ENCODE measurements around the gene NCK2. TPM values are rescaled to one million over a fixed set of nuclear protein-coding genes. Genes with fewer than 3 reads are reported as not detected.
"Not testable (repeated sequence)": the region's sequence is repeated elsewhere in the genome, so short reads cannot be mapped to it uniquely, and the experiment has no call there.

Gene NCK2
- total RNA-seq, 1 donor from 2014 or later, result 39.9 TPM

DNA sequence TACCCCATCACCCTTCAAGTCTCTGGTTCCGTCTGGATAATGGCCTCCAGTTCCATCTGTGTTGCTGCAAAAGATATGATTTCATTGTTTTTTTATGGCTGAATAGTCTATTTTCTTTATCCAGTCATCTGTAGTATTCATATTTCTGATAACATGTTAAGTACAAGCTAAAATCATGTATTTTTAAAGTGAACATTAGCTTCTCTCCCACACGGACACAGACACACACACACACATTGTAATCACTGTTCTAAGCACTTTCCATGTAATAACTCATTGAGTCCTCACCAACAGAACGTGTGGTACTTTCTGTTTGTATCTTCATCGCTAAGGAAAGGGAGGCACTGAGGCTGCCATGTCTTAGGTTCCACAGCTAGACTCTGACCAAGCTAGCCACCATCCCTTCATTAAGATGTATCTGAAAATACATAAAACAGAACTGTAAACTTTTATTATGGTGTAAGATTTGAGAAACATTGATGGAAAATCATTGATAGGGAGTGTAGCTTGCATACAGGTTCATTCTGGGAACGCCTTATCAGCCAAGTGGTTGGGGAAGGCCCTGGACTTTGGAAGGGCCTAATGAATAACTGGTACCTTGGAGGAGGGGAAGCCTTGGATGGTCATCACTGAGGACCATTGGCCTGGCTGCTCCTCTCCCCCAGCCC is 8.1 kb downstream of the NCK2 start:
- intact Hi-C loops (cut with micrococcal nuclease), result no loop called here
- no peak for ATAC-seq
- DNase-seq, result no peak

DNA sequence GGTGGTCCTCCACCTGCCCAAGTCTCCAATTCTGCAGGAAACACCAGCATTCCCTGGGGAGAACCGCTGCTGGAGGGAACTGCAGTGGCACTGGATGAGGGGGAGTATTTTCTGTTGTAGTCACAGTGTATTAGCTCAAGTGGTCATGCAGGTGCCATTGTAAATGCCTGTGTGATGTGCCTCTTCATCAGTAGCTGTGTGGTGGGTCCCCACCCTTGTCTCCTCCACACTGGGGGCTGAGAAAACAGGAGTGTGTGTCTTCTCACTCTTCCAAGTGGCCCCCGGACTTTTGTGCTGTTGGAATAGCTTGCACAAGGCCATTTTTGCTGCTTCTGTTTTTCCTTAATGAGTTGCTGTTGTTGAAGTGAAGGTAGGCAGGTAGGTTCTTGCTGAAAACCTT is 8.7 kb downstream of the NCK2 start:
- intact Hi-C loops (cut with micrococcal nuclease), result no loop called here
- ATAC-seq (no peak), DNase-seq (no peak)

- intact Hi-C loops (cut with micrococcal nuclease), result no loop called here
- no peak for DNase-seq
- ATAC-seq, result no peak
These were observed 9.3 kb downstream of the NCK2 start for GRCh38 chr2:105754011-105754410.

GRCh38 chr2:105754994-105755393 is 10.3 kb downstream of the NCK2 start:
- DNase-seq (no peak), ATAC-seq (no peak)
- intact Hi-C loops (cut with micrococcal nuclease), result no loop called here

DNA sequence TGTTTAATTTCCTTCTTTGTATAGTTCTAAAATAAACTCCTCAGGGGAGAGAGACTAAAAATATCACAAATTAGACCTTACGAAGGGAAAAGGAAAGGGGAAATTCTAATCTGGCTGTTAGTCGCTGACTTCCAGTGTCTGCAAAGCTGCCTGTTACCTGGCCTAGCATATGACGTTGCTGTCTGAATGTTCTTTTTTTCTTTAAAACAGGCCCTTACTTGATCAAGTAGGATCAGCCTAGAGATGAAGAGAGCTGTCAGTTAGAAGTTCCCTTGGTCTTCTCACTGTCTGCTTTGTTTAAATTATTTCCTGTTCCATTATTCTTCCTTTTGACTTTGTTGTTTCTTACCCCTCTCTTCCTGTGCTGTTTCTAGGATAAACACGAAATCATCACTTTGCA is 11.2 kb downstream of the NCK2 start:
- DNase-seq (no peak), ATAC-seq (no peak)
- intact Hi-C loops (cut with micrococcal nuclease), result no loop called here

GRCh38 chr2:105756435-105756834 is 11.7 kb downstream of the NCK2 start:
- ATAC-seq, result no peak
- DNase-seq, result no peak
- intact Hi-C loops (cut with micrococcal nuclease), result no loop called here

- intact Hi-C loops (cut with micrococcal nuclease); DNase-seq; ATAC-seq: not testable (repeated sequence)
These were observed 12.2 kb downstream of the NCK2 start for GRCh38 chr2:105756865-105757264.

- intact Hi-C loops (cut with micrococcal nuclease), result no loop called here
- no peak for ATAC-seq
- DNase-seq, result no peak
These were observed 12.7 kb downstream of the NCK2 start for GRCh38 chr2:105757433-105757832.

GRCh38 chr2:105760191-105760590 is 15.5 kb downstream of the NCK2 start:
- no peak for ATAC-seq
- DNase-seq, result no peak
- intact Hi-C loops (cut with micrococcal nuclease), result no loop called here

DNA sequence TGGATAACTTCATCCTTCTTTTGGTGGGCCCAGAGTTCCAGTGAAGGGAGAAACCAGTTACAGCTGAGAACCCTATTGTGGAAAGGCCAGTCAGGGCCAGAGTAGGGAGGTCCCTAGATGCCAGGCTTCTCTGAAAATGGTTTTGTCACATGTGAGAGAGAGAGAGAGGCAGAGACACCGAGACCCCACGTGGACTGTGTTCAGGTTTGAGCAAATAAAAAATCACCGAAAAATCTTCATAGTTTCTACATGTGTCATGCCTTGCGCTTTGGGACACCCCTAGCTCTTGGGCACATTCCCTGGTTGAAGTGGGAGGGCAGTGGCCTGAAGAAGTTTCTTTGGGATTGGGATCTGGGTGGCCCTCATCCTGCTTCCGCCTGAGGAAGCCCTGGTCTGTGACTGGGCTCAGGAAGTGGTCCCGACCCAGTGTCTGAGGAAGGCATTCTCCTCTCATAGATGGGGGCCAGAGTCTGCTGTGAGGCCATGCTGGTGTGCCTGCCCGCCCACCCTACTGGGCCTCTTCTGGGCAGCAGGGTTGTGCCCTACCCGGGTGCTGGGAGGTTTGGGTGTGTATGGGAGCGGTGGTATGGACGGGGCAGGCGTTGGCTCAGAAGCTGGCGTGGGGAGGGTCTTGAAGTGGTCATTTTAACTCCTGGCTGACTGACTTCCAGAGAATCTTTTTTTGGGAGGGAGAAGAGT is 16.1 kb downstream of the NCK2 start:
- DNase-seq, result no peak
- ATAC-seq, result no peak
- intact Hi-C loops (cut with micrococcal nuclease), result no loop called here

GRCh38 chr2:105761931-105762515 is 17.3 kb downstream of the NCK2 start:
- ATAC-seq, result no peak
- intact Hi-C loops (cut with micrococcal nuclease), result no loop called here
- no peak for DNase-seq

DNA sequence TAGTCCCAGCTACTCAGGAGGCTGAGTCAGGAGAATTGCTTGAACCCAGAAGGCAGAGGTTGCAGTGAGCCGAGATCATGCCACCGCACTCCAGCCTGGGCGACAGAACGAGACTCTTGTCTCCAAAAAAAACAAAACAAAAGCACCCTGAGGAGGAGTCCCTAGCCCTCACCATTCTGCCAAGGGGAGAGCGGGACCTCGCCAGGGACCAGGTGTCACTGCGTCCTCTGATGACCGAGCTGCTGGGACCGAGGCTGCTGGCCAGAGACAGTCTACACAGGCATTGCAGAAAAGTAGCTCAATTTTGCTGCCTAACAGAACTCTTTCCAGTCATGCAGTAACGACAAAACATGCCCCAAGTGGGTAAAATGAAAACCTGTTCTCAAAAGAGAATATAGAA is 18.4 kb downstream of the NCK2 start:
- ATAC-seq, result peak; percentile 53
- no peak for DNase-seq
- intact Hi-C loops (cut with micrococcal nuclease), result no loop called here

GRCh38 chr2:105764059-105764458 is 19.3 kb downstream of the NCK2 start:
- no peak for ATAC-seq
- DNase-seq, result no peak
- intact Hi-C loops (cut with micrococcal nuclease), result no loop called here

DNA sequence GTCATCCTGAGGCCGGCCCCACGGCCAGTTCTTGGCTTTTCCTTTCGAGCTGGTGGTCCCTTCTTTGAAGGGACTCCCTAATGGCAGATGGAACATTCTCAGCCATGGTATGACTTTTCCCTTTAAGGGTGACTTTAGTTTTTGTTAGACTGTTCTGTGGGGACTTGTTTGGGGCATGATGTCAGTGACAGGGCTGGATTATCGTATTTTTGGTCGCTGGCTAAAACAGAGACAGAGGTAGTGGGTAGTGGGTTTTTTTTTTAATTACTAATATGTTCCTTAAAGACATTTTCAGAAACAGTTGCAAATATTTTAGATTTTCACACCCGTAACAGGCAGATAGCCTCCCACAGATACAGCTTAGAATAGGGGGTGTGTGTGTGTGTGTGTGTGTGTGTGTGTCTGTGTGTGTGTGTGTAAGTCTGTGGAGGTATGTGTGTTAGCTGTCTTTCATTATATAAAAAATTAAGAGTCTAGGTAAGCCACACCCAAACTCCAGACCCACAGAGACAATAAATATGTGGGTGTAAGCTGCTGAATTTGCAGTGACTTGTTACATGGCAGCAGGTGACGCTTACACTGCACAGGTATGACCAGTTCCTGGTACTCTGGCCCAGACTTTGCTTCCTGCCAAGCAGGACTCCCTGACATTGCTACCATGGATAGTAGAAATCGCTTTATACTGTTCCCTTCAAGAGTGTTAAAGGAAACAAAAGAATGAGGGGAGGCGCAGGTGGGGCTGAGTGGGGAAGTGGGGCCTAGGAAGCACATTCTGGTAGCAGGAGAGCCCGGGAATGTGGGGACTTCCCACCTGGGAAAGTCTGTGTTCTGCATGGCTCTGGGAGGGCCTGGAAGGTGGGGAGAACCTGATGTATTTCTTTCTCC is 20.9 kb downstream of the NCK2 start:
- no peak for ATAC-seq
- intact Hi-C loops (cut with micrococcal nuclease), result no loop called here
- DNase-seq, result no peak

DNA sequence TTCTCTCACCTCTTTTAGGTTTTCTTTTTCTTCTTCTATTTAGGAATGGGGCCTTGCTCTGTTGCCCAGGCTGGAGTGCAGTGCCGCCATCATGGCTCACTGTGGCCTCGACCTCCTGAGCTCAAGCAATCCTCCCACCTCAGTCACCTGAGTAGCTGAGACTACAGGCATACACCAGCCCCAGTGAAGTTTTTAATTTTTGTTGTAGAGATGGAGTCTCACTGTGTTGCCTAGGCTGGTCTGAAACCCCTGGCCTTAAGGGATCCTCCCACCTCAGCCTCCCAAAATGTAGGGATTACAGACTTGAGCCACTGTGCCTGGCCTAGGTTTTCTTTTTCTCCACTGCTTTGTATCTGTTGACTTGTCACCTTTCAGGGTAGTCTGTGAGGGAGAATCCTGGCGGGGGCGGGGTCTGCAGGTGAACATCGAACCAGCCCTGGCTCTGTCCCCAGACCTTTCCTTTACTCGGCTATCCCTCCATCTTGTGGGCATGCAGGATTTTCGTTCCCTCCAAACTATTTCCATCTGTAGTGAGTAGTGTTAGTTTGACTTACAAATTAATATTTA is 21.7 kb downstream of the NCK2 start:
- DNase-seq, result no peak
- ATAC-seq, result no peak
- intact Hi-C loops (cut with micrococcal nuclease), result no loop called here

DNA sequence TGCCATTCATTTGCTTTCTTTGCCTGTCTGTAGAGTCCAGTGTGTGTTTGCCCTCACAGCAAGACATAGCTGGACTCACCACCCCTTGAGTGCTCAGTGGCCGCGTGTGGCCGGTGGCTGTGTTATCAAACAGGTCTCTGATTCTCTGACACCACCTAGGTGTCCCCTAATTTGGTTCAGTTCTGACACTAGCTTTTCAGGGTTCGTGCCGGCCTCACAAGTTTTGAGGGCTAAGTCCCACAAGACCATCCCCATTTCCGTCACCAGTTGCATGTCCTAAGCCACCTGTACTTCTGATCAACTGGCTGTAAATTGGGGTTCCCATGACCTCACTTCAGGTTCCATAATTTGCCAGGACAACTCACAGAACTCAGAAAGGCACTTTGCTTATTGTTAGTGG is 23.5 kb downstream of the NCK2 start:
- no peak for DNase-seq
- intact Hi-C loops (cut with micrococcal nuclease), result no loop called here

GRCh38 chr2:105768961-105769452 is 24.3 kb downstream of the NCK2 start:
- DNase-seq (no peak), ATAC-seq (no peak)
- intact Hi-C loops (cut with micrococcal nuclease), result no loop called here

More for the DNA sequence above, 23.5 kb downstream of the NCK2 start:
- no peak for ATAC-seq

DNA sequence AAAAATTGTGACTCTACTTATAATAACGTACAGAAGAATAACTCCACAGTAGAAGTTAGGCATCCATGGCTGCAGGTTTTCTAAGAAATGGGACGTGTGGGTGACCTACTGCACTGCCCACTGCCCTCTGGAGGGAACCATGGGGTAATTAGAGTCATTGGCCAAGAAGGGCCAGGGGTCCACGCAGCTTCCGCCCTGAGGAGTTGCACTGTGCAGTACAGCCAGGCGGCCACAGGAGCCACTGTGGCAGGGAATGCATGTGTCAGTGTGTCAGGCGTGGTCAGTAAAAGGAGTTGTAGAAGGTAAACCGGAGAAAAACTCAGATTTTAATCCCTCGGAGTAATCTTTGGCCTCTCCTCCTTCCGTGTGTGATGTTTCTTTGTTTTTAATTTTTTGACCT is 24.8 kb downstream of the NCK2 start:
- intact Hi-C loops (cut with micrococcal nuclease), result no loop called here
- no peak for ATAC-seq
- no peak for DNase-seq

GRCh38 chr2:105770149-105770548 is 25.4 kb downstream of the NCK2 start:
- no peak for DNase-seq
- ATAC-seq, result no peak
- intact Hi-C loops (cut with micrococcal nuclease), result no loop called here

Measured in left ventricle myocardium superior (tissue), 1 donor.